ENCODE data around the gene STX12.
"Not testable (repeated sequence)": the region's sequence is repeated elsewhere in the genome, so short reads cannot be mapped to it uniquely, and the experiment has no call there.

The STX12 gene

DNA sequence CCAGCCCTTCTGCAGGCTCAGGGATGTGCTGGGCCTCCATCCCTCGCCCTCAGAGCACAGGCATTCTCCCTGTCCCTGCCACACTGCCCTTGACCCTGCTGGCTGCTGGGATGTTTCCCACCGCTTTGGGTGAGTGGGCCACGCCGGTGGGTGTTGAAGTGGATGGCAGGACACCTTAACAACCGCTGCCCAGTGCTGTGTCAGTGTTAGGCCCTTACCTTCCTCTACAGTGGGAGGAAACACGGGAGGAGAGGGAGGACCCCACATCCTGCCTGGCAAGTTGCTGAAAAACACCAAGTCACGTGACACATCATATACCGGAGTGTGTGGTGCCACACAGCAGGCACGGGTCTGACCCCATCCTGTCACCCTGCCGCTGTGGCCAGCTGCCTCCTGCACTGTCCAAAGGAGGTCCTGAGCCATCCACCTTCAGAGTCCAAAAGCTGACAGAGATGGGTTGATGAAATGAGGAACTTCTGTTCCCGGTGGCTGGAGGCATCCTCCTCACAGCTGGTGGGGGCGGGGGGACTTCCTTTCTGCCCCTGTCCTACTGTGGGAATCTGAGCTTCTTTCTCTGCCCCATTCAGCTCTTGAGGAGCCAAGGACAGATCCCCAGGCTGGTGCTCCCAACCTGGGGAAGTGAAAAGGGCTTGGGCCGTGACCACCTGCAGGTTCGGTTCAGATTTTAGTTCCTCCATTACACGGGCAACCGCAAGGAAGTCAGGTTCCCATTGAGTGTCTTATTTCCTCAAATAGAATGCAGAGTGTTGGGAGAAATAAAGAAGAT lies 96.1 kb downstream of the STX12 start:
- no peak for DNase-seq (ENCODE audit: low read depth, low spot score)

DNA sequence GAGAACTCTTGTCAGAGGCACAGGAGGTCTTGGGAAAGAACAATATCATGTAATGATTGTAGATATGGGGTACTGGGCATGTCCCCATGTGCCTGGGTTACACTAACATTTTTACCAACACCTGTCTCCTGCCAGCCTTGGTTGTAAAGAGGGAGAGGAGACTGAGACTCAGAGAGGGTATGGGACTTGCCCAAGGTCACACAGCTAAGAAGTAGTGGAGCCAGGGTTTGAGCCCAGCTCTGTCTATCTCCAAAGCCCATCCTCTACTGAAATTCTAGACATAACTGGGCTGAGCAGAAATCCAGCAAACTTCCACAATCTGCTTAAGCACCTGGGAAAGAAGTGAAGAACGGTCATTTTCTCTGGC lies 96.7 kb downstream of the STX12 start:
- DNase-seq (ENCODE audit: low read depth, low spot score) = no peak

DNA sequence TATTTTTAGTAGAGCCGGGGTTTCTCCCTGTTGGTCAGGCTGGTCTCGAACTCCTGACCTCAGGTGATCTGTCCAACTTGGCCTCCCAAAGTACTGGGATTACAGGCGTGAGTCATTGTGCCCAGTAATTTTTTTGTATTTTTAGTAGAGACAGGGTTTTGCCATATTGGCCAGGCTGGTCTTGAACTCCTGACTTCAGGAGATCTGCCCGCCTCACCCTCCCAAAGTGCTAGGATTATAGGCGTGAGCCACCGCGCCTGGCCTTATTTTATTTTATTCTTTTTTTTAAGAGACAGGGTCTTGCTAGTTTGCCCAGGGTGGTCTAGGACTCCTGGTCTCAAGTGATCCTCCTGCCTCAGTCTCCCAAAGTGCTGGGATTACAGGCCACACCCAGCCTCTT lies 98.1 kb downstream of the STX12 start:
- not testable (repeated sequence) for DNase-seq (ENCODE audit: low read depth, low spot score)

- peak; percentile 74 for DNase-seq (ENCODE audit: low read depth, low spot score)
These were observed 99.2 kb downstream of the STX12 start, which contains the start of gene THEMIS2 for GRCh38 chr1:27872059-27872801. TSS of gene THEMIS2 (plus strand) at chr1:27872544. CDS start at chr1:27872572, 28 bp downstream.

- DNase-seq (ENCODE audit: low read depth, low spot score) = no peak
These were observed 100.0 kb downstream of the STX12 start for GRCh38 chr1:27872802-27873551.

DNA sequence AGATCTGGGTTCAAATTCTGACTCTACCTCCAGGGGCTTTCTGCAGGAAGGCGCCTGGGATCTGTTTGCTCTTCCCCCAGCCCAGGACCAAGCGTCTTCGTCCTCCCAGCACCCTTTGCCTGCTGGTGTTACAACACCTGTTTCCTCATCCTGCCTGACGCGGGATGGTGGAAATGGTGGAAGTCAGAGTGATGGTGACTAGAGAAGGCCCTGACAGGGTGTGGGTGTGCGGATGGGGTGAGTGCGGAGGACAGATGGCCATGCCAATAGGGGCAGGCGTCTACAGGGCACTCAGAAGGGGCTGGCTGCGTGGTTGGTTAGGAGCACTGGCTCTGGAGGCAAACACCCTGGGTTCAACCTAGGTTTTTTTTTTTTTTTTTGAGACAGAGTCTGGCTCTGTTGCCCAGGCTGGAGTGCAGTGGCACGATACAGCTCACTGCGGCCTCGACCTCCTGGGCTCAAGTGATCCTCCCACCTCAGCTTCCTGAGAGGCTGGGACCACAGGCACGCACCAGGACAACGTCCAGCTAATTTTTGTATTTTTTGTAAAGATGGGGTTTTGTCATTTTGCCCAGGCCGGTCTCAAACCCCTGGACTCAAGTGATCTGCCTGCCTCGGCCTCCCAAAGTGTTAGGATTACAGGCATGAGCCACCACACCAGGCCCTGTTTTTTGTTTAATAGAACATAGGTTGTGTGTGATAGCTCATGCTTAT lies 100.8 kb downstream of the STX12 start:
- DNase-seq (ENCODE audit: low read depth, low spot score) = no peak

Measured in astrocyte of the hippocampus (primary cell).